Stimulated activated CD4-positive, alpha-beta T cell treated with anti-CD3 and anti-CD28 coated beads, Interleukin-1b, Interleukin-23, amount 100 ng/mL, for 48 hours (primary cell): Measurements from ENCODE around the gene PPIG.
"Not testable (repeated sequence)": the region's sequence is repeated elsewhere in the genome, so short reads cannot be mapped to it uniquely, and the experiment has no call there.

Experiments
- DNase-seq: peaks from one replicate; pipeline ENCODE4 v3.0.0-alpha.2; 2020

Gene PPIG

DNA sequence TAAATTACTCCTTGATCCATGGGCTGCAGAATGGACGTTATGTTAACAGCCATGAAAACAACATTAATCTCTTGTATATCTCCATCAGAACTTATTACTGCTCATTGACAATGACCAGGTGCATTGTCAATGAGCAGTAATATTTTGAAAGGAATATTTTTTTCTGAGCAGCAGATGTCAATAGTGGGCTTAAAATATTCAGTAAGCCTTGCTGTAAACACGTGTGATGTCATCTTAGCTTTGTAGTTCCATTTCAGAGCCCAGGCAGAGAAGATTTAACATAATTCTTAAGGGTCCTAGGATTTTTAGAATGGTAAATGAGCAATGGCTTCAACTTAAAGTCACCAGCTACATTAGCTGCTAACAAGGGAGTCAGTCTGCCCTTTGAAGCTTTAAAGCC is 83.4 kb downstream of the PPIG start:
- DNase-seq = no peak

DNA sequence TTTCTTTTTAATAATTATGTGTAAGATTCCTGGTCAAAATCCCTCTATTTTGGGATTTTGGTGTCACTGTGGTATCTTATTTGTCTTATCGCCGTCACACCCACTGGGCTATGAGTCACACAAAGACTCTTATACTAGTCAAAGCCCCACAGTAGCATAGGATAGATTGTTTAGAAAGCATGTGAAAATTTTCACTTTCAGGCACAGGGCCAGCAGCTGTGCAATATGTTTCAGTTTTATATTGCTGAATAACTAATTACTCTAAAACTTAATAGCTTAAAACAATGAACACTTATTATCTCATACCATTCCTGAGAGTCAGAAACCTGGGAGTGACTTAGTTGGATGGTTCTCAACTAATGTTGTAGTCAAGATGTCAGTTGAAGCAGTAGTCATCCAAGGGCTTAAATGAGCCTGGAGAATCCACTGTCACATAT is 86.1 kb downstream of the PPIG start:
- no peak for DNase-seq

DNA sequence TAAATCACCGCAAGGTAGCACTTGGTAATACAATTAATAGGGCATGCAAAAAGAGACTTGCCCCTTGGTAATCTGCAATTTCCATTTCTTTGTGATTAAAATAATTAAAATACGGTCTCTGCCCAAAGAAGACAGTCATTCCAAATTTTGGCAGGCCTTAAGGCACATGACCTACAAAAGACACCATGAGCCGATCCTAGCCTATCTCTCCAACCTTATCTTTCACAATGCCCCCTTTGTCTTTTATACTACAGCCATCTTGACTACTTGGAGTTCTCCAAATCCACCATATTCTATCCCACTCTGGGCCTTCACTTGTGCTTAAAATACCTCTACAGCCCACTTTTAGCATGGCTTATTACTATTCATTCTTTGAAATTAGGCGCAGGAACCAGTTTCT is 86.8 kb downstream of the PPIG start:
- no peak for DNase-seq

DNA sequence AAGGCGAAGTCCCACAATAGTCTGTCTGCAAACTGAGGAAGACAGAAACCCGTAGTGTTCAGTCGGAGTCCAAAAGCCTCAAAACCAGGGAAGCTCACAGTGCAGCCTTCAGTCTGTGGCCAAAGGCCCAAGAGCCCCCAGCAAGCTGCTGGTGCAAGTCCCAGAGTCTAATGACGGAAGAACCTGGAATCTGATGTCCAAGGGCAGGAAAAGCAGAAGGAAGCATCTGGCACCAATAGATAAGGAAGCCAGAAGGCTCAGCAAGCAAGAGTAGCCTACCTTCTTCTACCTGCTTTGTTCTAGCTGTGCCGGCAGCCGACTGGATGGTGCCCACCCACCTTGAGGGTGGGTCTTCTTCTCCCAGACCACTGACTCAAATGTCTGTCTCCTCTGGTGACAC is 88.3 kb downstream of the PPIG start:
- DNase-seq = no peak

DNA sequence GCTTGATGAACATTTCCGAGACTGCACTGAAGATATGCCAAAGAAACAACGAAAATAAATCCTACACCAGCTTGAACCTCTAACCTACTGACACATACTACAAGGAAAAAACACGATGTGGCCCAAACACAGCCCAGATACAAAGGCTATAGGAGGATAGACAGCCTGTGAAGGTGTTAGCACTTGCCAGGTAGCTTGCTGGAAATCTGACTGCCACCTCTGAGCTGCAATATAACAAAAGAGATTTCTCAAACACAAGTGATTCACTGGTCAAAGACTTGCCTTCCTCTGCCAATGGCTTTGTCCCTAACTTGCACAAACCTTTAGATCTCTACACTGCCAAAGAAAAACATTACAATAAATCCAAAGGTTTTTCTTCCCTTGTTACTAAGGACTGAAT is 89.0 kb downstream of the PPIG start:
- DNase-seq = no peak

DNA sequence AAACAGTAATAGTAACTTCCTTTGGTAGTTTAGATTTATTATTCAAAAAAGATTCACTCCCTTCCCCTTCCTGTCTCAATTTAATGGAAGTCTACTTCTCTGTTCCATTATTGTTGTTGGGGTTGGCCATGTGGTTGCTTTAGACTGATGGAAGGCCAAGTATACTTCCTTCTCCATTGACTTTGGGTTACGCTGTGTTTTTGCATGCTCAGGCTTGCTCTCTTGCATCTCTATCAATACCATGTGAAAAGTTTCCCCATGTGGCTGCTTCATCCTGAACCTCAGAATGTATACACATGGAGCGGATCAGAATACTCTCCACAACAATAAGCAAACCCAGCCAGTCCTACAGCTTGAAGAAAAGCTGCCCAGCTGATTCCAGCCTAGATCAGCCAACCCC is 89.8 kb downstream of the PPIG start:
- no peak for DNase-seq

DNA sequence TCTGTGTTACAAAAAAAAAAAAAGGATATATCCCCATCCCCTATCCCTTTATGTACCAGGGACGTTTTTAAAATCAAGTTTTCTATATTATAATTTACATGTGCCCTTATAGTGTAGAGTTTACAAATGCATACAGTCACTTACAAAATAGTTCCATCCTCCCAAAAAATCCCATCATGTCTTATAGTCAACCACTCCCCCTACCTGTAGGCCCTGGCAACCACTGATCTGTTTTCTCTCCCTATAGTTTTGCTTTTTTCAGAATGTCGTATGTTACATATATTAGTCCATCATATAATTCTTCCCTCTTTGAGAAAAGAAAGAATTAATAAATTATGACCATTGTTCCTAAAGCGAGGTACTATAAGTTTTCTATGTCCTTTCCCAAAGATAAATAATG is 92.2 kb downstream of the PPIG start:
- no peak for DNase-seq

DNA sequence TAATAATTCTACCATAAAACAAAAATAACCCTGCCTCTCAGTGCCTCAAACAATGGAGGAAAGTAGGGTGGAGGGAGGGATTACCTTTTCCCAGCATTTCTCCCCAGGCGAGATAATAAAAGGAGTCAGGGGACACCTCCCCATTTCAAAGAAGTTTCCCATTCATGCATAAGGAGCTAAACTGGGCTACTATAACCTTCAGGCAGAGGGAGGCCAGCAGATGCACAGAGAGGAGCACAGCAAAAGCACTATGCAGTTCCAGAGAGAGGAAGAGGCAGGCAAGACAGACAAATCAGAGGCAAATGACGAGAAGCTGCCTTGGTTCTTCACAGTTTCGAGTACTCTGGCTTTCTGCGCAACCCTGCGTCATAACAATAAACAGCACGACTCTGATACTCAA is 92.7 kb downstream of the PPIG start:
- DNase-seq = no peak

DNA sequence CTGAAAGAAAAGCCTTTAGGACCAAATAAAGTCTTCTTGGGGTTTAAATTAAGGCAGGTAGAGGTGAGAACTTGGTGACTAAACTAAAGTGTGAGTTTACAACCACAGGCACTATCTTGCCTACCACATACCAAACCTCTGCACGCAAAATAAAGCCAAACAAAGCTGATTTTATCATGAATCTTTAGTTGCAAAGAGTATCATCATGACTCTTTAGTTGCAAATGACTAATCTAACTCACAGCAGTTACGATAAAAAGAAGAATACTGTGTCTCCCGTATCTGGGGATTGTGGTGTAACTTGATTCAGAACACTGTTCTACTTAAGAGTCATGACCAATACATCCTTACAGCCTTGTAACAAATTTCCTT is 98.9 kb downstream of the PPIG start:
- DNase-seq = peak; percentile 12

DNA sequence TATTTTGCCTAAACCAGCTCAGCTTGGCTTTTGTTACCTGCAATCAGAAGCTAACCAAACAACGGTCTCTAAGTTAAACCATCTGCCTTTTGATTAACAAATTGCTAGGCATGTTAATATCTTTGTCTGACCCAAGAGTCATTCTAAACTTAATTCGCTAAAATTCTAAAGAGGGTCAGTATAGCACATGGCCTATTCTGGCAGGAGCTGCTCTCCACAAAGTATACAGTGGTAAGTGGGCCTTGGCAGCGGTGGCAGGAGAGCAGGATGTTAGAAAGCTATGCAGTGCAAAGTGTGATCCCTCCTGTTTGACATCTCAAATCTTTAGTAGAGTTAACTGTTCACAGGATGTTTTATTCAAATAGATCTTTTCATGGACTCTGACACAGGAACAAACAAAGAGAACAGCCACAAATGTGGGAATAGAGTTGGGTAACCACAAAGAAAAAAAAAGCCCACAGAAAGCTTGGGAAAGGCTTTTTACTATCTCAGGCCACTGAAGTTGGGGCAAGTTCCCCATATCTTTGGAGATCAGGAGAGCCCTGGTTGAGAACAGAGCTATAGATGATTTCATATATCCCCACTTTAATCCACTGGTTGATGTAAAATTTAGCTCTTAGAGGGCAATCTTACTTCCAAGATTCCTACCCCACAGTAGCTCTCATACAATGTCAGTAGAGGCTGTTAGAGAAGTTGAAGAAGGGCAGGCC is 99.4 kb downstream of the PPIG start:
- no peak for DNase-seq

DNA sequence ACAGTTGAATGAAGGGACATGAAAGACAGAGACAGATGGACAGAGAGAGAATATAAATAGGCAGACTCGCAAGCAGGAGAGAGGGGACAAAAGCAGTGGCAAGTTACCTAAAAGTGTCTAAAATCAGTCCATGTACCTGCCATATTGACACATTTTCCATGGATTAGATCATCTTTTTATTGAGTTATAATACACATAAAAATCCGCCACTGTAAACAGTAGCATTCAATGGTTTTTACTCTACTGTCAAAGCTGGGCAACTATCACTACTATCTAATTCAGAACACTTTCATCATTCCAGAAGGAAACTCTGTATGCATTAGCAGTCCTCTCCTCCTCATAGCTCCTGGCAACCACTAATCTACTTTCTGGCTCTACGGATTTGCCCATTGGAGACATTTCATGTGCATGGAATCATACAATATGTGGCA is 100.0 kb downstream of the PPIG start:
- no peak for DNase-seq

DNA sequence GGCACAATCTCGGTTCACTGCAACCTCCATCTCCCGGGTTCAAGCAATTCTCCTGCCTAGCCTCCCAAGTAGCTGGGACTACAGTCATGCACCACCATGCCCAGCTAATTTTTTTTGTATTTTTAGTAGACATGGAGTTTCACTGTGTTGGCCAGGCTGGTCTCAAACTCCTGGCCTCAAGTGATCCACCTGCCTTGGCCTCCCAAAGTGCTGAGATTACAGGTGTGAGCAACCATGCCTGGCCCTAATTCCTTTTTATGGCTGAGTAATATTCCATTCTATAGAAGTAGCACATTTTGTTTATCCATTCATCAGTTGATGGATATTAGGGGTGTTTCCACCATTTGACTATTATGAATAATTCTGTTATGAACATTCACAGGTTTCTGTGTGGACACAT is 100.6 kb downstream of the PPIG start:
- DNase-seq = not testable (repeated sequence)

DNA sequence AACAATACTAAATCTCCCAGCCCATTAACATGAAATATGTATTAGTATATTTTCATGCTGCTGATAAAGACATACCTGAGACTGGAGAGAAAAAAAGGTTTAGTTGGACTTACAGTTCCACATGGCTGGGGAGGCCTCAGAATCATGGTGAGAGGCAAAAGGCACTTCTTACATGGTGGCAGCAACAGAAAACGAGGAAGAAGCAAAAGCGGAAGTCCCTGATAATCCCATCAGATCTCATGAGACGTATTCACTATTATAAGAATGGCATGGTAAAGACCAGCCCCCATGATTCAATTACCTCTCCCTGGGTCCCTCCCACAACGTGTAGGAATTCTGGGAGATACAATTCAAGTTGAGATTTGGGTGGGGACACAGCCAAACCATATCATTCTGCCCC is 102.7 kb downstream of the PPIG start:
- not testable (repeated sequence) for DNase-seq

DNA sequence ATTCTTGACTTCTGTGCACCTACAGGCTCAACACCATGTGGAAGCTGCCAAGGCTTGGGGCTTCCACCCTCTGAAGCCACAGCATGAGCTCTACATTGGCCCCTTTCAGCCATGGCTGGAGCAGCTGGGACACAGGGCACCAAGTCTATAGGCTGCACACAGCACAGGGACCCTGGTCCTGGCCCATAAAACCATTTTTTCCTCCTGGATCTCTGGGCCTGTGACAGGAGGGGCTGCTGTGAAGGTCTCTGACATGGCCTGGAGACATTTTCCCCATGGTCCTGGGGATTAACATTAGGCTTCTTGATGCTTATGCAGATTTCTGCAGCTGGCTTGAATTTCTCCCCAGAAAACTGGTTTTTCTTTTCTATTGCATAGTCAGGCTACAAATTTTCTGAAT is 103.8 kb downstream of the PPIG start:
- not testable (repeated sequence) for DNase-seq

DNA sequence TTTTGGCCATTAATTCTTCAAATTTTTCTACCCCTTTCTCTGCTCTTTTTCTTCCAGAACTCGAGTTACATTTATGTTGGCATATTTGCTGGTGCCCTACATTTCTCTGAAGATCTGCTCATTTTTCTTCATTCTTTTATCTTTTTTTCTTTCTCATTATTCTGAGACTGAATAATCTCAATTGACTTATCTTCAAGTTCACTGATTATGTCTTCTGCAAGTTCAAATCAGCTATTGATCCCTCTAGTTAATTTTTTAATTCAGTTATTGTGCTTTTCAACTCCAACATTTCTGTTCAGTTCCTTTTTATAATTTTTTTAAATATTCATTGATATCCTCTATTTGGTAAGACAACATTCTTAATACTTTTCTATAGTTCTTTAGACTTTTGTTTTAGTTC is 106.8 kb downstream of the PPIG start:
- no peak for DNase-seq
